ENCODE measurements around the gene GJA1.

GRCh38 chr6:121428872-121429756, 6.3 kb upstream of the GJA1 start:
- TF ChIP-seq CTCF (conservative IDR thresholded peaks at IDR 0.05) (no peak), EZH2 (IDR thresholded peaks at IDR 0.05; ENCODE audit: low read depth) (no peak)
